GM12801 (cell line): Measurements from ENCODE around the gene NOL4L.

ENCODE experiments used
- CTCF ChIP-seq: IDR thresholded peaks from one replicate; pipeline ENCODE4 v1.5.1; 2011; ENCODE audit warnings: control low read depth; ENCODE audit not compliant: insufficient read length; ENCODE audit errors: extremely low read depth

The NOL4L gene

GRCh38 chr20:32569380-32570305 is 15.5 kb downstream of the NOL4L start:
- TF ChIP-seq CTCF = no peak

- TF ChIP-seq CTCF = no peak
Measured at GRCh38 chr20:32569018-32569379, 16.1 kb downstream of the NOL4L start.

GRCh38 chr20:32567384-32568178 is 17.6 kb downstream of the NOL4L start:
- no peak for TF ChIP-seq CTCF

DNA sequence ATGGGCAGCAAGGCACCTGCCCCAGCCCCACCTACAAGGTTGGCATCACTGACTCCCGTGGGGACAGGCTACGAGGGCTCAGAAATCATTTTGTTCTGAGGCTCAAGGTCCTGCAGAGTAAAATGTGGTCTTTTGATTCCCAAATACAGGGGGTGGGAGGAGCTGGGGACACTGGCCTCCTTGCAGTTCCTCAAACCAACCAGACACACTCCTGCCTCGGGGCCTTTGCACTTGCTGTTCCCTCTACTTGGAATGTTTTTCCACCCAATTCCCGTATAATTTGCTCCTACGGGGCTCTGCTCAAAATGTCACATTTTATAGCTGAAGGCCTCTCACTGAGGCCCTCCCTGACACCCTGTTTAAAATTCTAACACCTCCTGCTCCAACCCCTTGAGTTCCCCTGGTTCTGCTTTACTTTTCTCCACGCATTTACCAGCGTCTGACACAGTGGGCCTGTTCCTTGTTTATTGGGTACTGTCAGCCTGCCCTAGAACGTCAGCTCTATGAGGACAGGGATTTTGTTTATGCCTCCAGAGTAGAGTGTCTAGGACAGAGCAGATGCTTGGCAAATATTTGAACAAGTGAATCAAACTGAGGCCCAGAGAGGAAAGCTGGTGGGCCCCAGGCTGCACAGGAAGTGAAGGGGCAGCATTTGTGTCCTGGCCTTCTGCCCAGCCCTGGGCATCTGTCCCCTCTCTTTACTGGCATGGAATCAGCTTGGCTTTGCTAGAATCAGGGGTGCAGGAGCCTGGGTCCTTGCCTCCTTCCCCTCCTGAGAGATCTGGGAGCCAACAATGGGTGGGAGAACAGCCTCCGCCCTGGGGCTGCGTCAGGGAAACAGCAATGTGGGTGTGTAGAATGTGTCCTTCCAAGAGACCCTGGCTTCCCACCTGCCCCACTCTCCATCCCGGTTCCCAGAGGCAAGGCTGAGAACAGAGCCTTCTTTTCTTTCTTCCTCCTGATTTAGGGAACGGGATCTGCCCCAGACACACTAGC is 18.5 kb downstream of the NOL4L start:
- no peak for TF ChIP-seq CTCF

DNA sequence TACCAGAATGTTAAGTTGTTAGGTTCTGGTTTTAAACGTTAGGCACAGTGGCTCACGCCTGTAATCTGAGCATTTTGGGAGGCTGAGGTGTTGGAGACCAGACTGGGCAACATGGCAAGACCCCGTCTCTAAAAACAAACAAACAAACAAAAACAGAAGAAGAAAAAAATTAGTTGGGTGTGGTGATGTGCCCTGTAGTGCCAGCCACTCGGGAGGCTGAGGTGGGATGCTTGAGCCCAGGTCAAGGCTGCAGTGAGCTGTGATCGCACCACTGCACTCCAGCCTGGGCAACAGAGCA is 19.4 kb downstream of the NOL4L start:
- TF ChIP-seq CTCF = no peak

DNA sequence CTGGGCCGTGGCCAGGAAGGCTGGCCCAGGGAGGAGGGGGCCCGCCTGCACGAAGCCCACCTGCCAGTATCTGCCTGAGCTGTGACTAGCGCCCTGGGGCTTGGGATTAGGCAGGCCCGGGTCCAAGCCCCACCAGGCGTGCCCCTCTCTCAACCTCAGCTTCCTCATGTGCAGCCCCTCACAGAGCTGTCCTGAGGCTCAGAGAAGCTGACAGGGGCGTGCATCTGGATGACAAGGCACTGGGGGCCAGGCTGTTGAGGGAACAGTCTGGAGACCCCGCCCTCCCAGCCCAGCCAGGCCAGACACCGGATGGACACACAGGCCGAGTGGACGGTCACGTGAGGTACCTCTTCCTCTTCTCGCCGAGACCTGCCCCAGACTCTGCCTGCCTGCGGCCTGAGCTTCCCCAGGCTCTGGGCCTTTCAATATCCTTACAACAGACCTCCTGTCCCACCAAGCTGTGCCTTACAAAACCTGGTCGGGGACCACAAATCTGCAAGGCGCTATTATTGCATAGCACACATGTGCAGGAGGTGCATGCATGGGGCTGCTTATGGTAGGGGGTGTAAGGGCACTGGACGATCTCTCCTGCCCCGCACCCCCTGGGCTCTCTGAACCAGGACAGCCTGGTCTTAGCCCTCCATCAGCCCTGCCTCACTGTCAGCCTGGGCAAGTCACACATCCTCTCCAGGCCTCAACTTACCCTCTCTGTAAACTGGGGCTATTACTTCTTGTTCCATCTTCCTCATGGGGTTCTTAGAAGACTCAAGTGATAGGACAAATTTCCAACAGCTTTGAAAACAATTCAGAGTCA is 20.0 kb downstream of the NOL4L start:
- TF ChIP-seq CTCF = no peak
